ENCODE data around the gene CDSN. TPM values are rescaled to one million over a fixed set of nuclear protein-coding genes. Genes with fewer than 3 reads are reported as not detected.

CDSN gene
- total and polyA plus RNA-seq, 2 donors (not counting 1 experiment from before 2014, with no cell fraction given) = not detected

DNA sequence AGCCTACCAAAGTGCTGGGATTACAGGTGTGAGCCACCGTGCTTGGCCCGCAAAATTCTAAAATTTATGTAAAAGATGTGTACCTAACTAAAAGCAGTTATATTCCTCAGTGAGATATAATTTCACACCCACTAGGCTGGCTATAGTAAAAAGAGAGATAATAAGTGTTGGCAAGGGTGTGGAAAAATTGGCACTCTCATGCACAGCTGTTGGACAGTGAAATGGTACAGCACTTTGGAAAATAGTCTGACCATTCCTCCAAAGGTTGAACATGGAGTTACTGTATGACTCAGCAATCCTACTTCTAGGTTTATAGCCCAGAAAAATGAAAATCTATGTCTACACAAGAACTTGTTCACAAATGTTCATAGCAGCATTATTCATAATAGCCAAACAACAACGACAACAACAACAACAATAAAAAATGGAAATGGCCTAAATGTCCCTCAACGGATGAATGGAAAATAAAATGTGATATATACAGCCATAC lies 21.8 kb downstream of the CDSN start:
- Histone ChIP-seq H3K27me3 (replicated peaks in 1 of 4; ENCODE audit: control extremely low read depth in 1 of 4, control insufficient read depth in 3 of 4, insufficient read depth in 4 of 4, low read length in 3 of 4) (no peaks in the 10 kb centered on the region), H3K4me1 (ENCODE audit: control insufficient read depth in 2 of 2, insufficient read depth in 2 of 2, low read length in 2 of 2) (peaks cover 13 to 16% of the 10 kb centered on the region in 2 donors), H3K27ac (ENCODE audit: low read length in 2 of 2) (no peak overlapping the region), H3K4me2 (replicated peaks; ENCODE audit: low read depth, low read length, poor library complexity, severe bottlenecking) (no peak overlapping the region), H3K4me3 (ENCODE audit: control extremely low read depth in 1 of 5, extremely low read depth in 1 of 5, insufficient read depth in 1 of 5, low read depth in 2 of 5, low read length in 4 of 5) (no peak overlapping the region), H2AFZ (ENCODE audit: insufficient read depth, low read depth, low read length, poor library complexity, severe bottlenecking) (no peak overlapping the region), H3K9ac (ENCODE audit: low read length) (no peak overlapping the region), H4K20me1 (ENCODE audit: control insufficient read depth, insufficient read depth, low read length, poor library complexity, severe bottlenecking) (no peaks in the 10 kb centered on the region), H3K36me3 (replicated peaks in 1 of 2; ENCODE audit: control extremely low read depth in 1 of 2, control insufficient read depth in 1 of 2, extremely low read depth in 1 of 2, insufficient read depth in 2 of 2, low read length in 1 of 2) (no peaks in the 10 kb centered on the region), H3K9me3 (ENCODE audit: control extremely low read depth in 1 of 3, control insufficient read depth in 2 of 3, insufficient read depth in 1 of 3, low read length in 2 of 3) (no peaks in the 10 kb centered on the region), H3K79me2 (ENCODE audit: control insufficient read depth, insufficient read depth, low read length) (no peaks in the 10 kb centered on the region)
- ATAC-seq (ENCODE audit: low read depth) = no peak
- no peak for DNase-seq
- Mint-ChIP-seq H3K4me1 (peaks cover 15% of the 10 kb centered on the region), H3K27me3 (peaks cover 9% of the 10 kb centered on the region), H3K4me3 (no peak overlapping the region), H3K27ac (no peak overlapping the region), H3K9me3 (ENCODE audit: insufficient read depth) (no peaks in the 10 kb centered on the region)
- POLR2A ChIA-PET = no interaction called here
- intact Hi-C loops (cut with micrococcal nuclease) = no loop called here
- TF ChIP-seq, protein P1, sequence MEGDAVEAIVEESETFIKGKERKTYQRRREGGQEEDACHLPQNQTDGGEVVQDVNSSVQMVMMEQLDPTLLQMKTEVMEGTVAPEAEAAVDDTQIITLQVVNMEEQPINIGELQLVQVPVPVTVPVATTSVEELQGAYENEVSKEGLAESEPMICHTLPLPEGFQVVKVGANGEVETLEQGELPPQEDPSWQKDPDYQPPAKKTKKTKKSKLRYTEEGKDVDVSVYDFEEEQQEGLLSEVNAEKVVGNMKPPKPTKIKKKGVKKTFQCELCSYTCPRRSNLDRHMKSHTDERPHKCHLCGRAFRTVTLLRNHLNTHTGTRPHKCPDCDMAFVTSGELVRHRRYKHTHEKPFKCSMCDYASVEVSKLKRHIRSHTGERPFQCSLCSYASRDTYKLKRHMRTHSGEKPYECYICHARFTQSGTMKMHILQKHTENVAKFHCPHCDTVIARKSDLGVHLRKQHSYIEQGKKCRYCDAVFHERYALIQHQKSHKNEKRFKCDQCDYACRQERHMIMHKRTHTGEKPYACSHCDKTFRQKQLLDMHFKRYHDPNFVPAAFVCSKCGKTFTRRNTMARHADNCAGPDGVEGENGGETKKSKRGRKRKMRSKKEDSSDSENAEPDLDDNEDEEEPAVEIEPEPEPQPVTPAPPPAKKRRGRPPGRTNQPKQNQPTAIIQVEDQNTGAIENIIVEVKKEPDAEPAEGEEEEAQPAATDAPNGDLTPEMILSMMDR (IDR thresholded peaks at IDR 0.05) = no peak
- no peak for TF ChIP-seq EZH2 (IDR thresholded peaks at IDR 0.05; ENCODE audit: borderline replicate concordance, insufficient read depth, low read depth, low read length, poor library complexity, severe bottlenecking)
- CTCF ChIA-PET = no interaction called here
- WGBS (ENCODE audit: insufficient coverage) = no CpG with 5 or more reads among the region's 4 CpGs

DNA sequence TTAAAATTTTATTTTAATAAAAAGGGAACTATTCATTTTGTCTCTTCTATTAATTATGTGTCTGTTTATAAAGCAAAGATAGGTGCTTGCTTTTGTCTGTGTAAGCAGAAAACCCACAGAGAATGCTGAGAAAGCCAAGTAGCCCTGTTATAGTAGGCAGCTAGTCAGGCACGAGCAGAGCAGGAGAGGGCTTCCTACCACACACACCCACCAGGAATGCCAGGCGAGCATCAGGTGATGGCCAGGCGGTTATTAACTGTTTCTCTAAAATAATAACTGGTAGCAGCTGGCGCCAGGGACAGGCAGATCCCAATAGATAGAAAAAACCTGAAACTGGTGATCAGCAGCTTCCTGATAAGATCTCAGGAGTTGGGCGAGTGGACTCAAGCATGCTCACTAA lies 23.6 kb downstream of the CDSN start:
- Mint-ChIP-seq H3K4me3 (no peak overlapping the region), H3K4me1 (peaks cover 16% of the 10 kb centered on the region), H3K27me3 (peaks cover 4% of the 10 kb centered on the region), H3K27ac (no peak overlapping the region), H3K9me3 (ENCODE audit: insufficient read depth) (no peaks in the 10 kb centered on the region)
- peaks cover 13 to 16% of the 10 kb centered on the region in 2 donors for H3K4me1 ChIP-seq (ENCODE audit: control insufficient read depth in 2 of 2, insufficient read depth in 2 of 2, low read length in 2 of 2)
- ChIA-PET POLR2A (no interaction called here), CTCF (interaction anchor here (0.6 to 1.4 kb wide), 3 partner anchors 9 to 1184 kb away, joined by 3 read pairs; no protein-coding TSS in a partner anchor)
- H2AFZ ChIP-seq (ENCODE audit: insufficient read depth, low read depth, low read length, poor library complexity, severe bottlenecking) = no peak overlapping the region
- H3K27ac ChIP-seq (ENCODE audit: low read length in 2 of 2) = no peak overlapping the region
- no peak for DNase-seq
- H3K9ac ChIP-seq (ENCODE audit: low read length) = no peak overlapping the region
- no peaks in the 10 kb centered on the region for H3K79me2 ChIP-seq (ENCODE audit: control insufficient read depth, insufficient read depth, low read length)
- no peak overlapping the region for H3K4me2 ChIP-seq (replicated peaks; ENCODE audit: low read depth, low read length, poor library complexity, severe bottlenecking)
- no peaks in the 10 kb centered on the region for H4K20me1 ChIP-seq (ENCODE audit: control insufficient read depth, insufficient read depth, low read length, poor library complexity, severe bottlenecking)
- no peak for ATAC-seq (ENCODE audit: low read depth)
- no peak overlapping the region for H3K4me3 ChIP-seq (ENCODE audit: control extremely low read depth in 1 of 5, extremely low read depth in 1 of 5, insufficient read depth in 1 of 5, low read depth in 2 of 5, low read length in 4 of 5)
- H3K27me3 ChIP-seq (replicated peaks in 1 of 4; ENCODE audit: control extremely low read depth in 1 of 4, control insufficient read depth in 3 of 4, insufficient read depth in 4 of 4, low read length in 3 of 4) = no peaks in the 10 kb centered on the region
- intact Hi-C loops (cut with micrococcal nuclease) = no loop called here
- TF ChIP-seq, protein P1 (IDR thresholded peaks at IDR 0.05) = no peak
- TF ChIP-seq EZH2 (IDR thresholded peaks at IDR 0.05; ENCODE audit: borderline replicate concordance, insufficient read depth, low read depth, low read length, poor library complexity, severe bottlenecking) = no peak
- 83% methylated on average over 3 of the region's 5 CpGs for WGBS (ENCODE audit: insufficient coverage)
- no peaks in the 10 kb centered on the region for H3K36me3 ChIP-seq (replicated peaks in 1 of 2; ENCODE audit: control extremely low read depth in 1 of 2, control insufficient read depth in 1 of 2, extremely low read depth in 1 of 2, insufficient read depth in 2 of 2, low read length in 1 of 2)
- H3K9me3 ChIP-seq (ENCODE audit: control extremely low read depth in 1 of 3, control insufficient read depth in 2 of 3, insufficient read depth in 1 of 3, low read length in 2 of 3) = no peaks in the 10 kb centered on the region
